ENCODE measurements around the gene TPCN2.

DNA sequence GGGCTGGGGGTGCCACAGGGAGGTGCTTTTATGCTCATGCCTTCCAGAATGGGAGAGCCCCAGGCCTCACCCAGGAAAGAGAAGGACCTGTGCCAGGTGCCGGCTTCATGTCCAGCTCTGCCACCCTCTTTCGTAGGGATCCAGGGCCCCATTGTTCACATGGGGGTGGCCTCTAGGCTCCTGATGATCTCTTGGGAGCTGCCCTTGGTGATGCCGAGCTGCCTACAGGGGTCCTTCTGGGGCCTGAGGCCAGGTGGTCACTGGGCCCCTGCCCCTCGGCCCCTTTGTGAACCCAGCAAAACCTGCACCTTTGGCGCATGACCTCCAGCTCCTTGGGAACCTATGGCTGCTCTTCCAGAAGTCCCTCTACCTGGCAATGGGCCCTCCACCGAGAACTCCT, 65.6 kb downstream of the TPCN2 start:
- TF ChIP-seq, protein P1, sequence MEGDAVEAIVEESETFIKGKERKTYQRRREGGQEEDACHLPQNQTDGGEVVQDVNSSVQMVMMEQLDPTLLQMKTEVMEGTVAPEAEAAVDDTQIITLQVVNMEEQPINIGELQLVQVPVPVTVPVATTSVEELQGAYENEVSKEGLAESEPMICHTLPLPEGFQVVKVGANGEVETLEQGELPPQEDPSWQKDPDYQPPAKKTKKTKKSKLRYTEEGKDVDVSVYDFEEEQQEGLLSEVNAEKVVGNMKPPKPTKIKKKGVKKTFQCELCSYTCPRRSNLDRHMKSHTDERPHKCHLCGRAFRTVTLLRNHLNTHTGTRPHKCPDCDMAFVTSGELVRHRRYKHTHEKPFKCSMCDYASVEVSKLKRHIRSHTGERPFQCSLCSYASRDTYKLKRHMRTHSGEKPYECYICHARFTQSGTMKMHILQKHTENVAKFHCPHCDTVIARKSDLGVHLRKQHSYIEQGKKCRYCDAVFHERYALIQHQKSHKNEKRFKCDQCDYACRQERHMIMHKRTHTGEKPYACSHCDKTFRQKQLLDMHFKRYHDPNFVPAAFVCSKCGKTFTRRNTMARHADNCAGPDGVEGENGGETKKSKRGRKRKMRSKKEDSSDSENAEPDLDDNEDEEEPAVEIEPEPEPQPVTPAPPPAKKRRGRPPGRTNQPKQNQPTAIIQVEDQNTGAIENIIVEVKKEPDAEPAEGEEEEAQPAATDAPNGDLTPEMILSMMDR (IDR thresholded peaks at IDR 0.05), result no peak
- TF ChIP-seq POLR2AphosphoS5 (IDR thresholded peaks at IDR 0.05), result no peak

All from upper lobe of left lung (tissue), 4 donors.